Esophagus muscularis mucosa (tissue), 4 donors: ENCODE results near the gene CACNB3. TPM values are rescaled to one million over a fixed set of nuclear protein-coding genes. Genes with fewer than 3 reads are reported as not detected.

Experiments
- DNase-seq: peaks from one replicate; pipeline ENCODE4 v3.0.0-alpha.2; 2017; ENCODE audit errors: extremely low spot score
- H3K27ac ChIP-seq, 4 donors: fragments of 200-600 bp; sonication (generic); replicated peaks in 1 of 4; 1 replicate in 3 of 4; 2 replicates in 1 of 4; pipeline ENCODE4 v1.5.1; 2016 to 2019; ENCODE audit warnings: mild to moderate bottlenecking in 1 of 4
- H3K27me3 ChIP-seq, 4 donors: fragments of 200-600 bp; sonication (generic); one replicate each; pipeline versions ENCODE4 v1.5.1 to v1.6.0; 2016 to 2019
- H3K36me3 ChIP-seq, 4 donors: fragments of 200-600 bp; sonication (generic); one replicate each; pipeline ENCODE4 v1.5.1; 2016 to 2019
- H3K4me1 ChIP-seq, 4 donors: fragments of 200-600 bp; sonication (generic); one replicate each; pipeline ENCODE4 v1.5.1; 2016 to 2019
- H3K4me3 ChIP-seq, 4 donors: fragments of 200-600 bp; sonication (generic); 1 replicate in 2 of 4; 2 replicates in 2 of 4; pipeline ENCODE4 v1.5.1; 2016 to 2019; ENCODE audit warnings: mild to moderate bottlenecking in 4 of 4, moderate library complexity in 1 of 4
- H3K9me3 ChIP-seq, 4 donors: fragments of 200-600 bp; sonication (generic); 1 replicate in 3 of 4; 2 replicates in 1 of 4; pipeline ENCODE4 v1.5.1; 2016 to 2019
- EP300 ChIP-seq: sonication (generic); formaldehyde crosslinking; IDR thresholded peaks from one replicate; pipeline ENCODE4 v1.6.1; 2017; ENCODE audit warnings: antibody characterized with exemption
- POLR2A ChIP-seq: fragments of 450-650 bp; IDR thresholded peaks from one replicate; pipeline ENCODE4 v1.6.1; 2017; ENCODE audit warnings: antibody characterized with exemption, moderate library complexity, mild to moderate bottlenecking, low read depth
- POLR2AphosphoS5 ChIP-seq, 2 donors: sonication (generic); formaldehyde crosslinking; IDR thresholded peaks; one replicate each; pipeline ENCODE4 v1.6.1; 2017; ENCODE audit warnings: antibody characterized with exemption in 2 of 2
- WGBS: methylation state at CpG from one replicate; pipeline ENCODE4 v1.1.5; 2018; 5-methylcytosine and 5-hydroxymethylcytosine counted together
- intact Hi-C: fragments of 100-400 bp; cut with DNase I; formaldehyde crosslinking; loops from one replicate; pipeline ENCODE4 v1.15.1; 2023
- total RNA-seq, 4 donors: library from RNA; depleted of rRNA; stranded (reverse); fragments of >200 nt; gene quantifications; one replicate each; pipeline versions ENCODE4 v1.1.0 to v1.2.1, GENCODE V29; 2016
- TF ChIP-seq, protein P1 (sequence below), 3 experiments: fragments of 200-600 bp in 2 of 3; fragments of 450-650 bp in 1 of 3; sonication (generic) in 2 of 3; IDR thresholded peaks; one replicate each; pipeline ENCODE4 v1.5.1; 2017 to 2019; ENCODE audit warnings: antibody characterized with exemption in 3 of 3, mild to moderate bottlenecking in 2 of 3, moderate library complexity in 1 of 3

The CACNB3 gene
- total RNA-seq, 4 donors from 2014 or later: 11.6 to 41.0 (median 28.4) TPM

DNA sequence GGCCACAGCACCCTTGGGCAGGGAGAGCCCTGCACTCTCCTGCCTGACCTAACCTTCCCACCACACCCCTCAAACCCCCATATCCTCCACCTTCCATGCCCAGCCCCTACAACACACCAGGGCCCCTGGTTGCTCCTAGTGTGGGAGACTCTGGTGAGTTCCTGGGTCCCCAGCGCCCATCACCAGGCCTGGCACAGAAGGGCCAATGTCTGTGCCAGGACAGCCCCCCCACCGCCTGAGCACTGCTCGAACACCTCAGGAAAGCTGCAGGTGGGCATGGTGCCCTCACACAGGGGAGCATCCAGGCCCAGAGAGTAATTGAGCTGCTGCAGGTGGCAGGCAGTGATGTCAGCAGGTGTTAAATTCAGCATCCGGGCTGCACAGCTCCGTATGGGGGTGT lies 44.6 kb upstream of the CACNB3 start:
- intact Hi-C loops: no loop called here
- TF ChIP-seq POLR2A (no peak), POLR2AphosphoS5 (IDR thresholded peaks at IDR 0.05) (no peak), EP300 (no peak)
- TF ChIP-seq, protein P1, sequence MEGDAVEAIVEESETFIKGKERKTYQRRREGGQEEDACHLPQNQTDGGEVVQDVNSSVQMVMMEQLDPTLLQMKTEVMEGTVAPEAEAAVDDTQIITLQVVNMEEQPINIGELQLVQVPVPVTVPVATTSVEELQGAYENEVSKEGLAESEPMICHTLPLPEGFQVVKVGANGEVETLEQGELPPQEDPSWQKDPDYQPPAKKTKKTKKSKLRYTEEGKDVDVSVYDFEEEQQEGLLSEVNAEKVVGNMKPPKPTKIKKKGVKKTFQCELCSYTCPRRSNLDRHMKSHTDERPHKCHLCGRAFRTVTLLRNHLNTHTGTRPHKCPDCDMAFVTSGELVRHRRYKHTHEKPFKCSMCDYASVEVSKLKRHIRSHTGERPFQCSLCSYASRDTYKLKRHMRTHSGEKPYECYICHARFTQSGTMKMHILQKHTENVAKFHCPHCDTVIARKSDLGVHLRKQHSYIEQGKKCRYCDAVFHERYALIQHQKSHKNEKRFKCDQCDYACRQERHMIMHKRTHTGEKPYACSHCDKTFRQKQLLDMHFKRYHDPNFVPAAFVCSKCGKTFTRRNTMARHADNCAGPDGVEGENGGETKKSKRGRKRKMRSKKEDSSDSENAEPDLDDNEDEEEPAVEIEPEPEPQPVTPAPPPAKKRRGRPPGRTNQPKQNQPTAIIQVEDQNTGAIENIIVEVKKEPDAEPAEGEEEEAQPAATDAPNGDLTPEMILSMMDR (IDR thresholded peaks at IDR 0.05): no peak
- no peaks in the 10 kb centered on the region for H3K27me3 ChIP-seq
- H3K4me1 ChIP-seq: peaks cover 0 to 21% (median 0%) of the 10 kb centered on the region in 4 donors
- H3K4me3 ChIP-seq: no peak overlapping the region
- no peaks in the 10 kb centered on the region for H3K9me3 ChIP-seq
- no peak for DNase-seq
- peaks cover 32 to 94% (median 90%) of the 10 kb centered on the region in 4 donors for H3K36me3 ChIP-seq
- no peak overlapping the region for H3K27ac ChIP-seq
- WGBS: 89% methylated on average over 5 of the region's 5 CpGs

DNA sequence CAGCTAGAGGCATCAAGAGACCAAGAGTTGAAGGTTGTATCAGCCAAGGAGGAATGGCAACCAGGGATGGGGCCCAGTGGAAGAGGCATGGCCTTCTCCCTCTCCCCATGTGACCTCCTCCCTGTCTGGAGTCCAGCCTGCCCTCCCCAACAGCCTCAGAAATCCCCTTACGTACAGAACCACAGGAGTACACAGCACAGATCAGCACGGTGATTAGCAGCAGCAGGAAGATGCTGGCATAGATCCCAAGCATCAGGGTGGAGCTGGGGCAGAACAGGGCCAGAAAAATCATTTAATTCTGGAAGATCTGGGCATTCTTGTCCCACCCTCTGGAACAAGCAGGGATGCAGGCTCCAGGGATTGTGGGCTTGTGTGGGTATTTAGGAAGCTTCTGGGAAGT lies 43.8 kb upstream of the CACNB3 start:
- Histone ChIP-seq H3K27me3 (no peaks in the 10 kb centered on the region), H3K36me3 (peaks cover 32 to 86% (median 84%) of the 10 kb centered on the region in 4 donors), H3K4me3 (no peak overlapping the region), H3K4me1 (peaks cover 0 to 30% (median 1%) of the 10 kb centered on the region in 4 donors), H3K9me3 (no peaks in the 10 kb centered on the region), H3K27ac (no peak overlapping the region)
- TF ChIP-seq POLR2A: no peak
- TF ChIP-seq POLR2AphosphoS5 (IDR thresholded peaks at IDR 0.05): no peak
- TF ChIP-seq, protein P1 (IDR thresholded peaks at IDR 0.05): no peak
- TF ChIP-seq EP300: no peak
- DNase-seq: no peak
- intact Hi-C loops: no loop called here
- WGBS: 38% methylated on average over 2 of the region's 2 CpGs

DNA sequence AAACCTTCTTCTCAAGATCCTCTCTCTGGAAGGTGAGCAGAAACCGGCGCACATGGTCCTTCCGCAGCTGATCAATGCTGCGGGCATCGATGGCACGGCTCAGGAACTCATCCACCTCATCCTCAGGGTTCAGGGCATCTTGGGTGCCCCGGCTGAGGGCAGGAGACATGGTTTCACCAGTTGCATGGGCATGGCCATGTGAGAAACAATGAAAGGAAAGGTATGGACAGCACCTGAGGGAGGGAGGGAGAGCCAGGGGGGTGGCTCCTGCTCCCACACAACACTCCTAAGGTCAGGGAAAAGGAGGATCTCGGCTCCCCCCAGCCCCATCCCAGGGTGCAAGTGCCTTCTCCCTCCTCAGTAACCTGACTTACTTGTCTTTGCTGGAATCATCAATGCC lies 43.0 kb upstream of the CACNB3 start:
- Histone ChIP-seq H3K4me3 (no peak overlapping the region), H3K36me3 (peaks cover 32 to 81% (median 79%) of the 10 kb centered on the region in 4 donors), H3K27me3 (no peaks in the 10 kb centered on the region), H3K27ac (no peak overlapping the region), H3K4me1 (peaks cover 7 to 36% (median 9%) of the 10 kb centered on the region in 4 donors), H3K9me3 (no peaks in the 10 kb centered on the region)
- 95% methylated on average over 8 of the region's 8 CpGs for WGBS
- TF ChIP-seq, protein P1 (IDR thresholded peaks at IDR 0.05): no peak
- TF ChIP-seq POLR2A: no peak
- TF ChIP-seq POLR2AphosphoS5 (IDR thresholded peaks at IDR 0.05): no peak
- TF ChIP-seq EP300: no peak
- DNase-seq: no peak
- intact Hi-C loops: no loop called here

DNA sequence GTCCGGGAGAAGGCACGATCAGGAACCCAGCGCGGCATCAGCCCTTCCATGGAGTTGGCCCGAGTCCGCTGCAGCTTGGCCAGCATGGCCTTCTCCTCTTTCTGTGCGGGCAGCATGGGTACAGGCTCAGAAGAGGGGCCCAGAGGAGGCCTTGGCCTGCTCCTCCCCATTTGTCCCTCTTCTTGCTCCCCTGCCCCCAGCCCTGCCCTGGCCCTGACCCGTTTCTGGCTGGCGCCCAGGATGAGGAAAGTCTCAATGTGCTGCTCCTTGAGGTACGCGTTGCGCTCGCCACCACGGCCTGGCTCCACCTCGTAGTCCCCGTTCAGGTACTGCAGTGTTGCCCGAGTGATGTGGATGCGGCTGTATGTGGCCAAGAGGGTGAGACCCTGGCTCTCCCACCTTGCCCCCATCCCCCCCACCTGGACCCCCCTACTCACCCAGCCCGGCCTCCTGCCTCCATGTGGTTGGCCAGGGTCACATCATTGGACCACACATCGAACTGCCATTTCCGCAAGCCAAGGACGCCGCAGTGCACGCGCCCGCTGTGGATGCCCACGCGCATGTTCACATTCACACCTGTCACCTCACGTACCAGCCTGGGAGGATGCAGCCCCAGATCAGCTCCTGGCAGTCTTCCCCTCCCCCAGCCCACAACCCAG lies 42.2 kb upstream of the CACNB3 start:
- Histone ChIP-seq H3K27ac (no peak overlapping the region), H3K4me3 (no peak overlapping the region), H3K4me1 (peaks cover 15 to 44% (median 18%) of the 10 kb centered on the region in 4 donors), H3K36me3 (peaks cover 26 to 72% (median 71%) of the 10 kb centered on the region in 4 donors), H3K9me3 (no peaks in the 10 kb centered on the region), H3K27me3 (no peaks in the 10 kb centered on the region)
- intact Hi-C loops: no loop called here
- TF ChIP-seq POLR2A: no peak
- 89% methylated on average over 16 of the region's 29 CpGs for whole genome bisulfite sequencing
- no peak for DNase-seq

- 91% methylated on average over 4 of the region's 6 CpGs for WGBS
- TF ChIP-seq, protein P1 (IDR thresholded peaks at IDR 0.05): no peak
- TF ChIP-seq POLR2AphosphoS5 (IDR thresholded peaks at IDR 0.05) (no peak), POLR2A (no peak), EP300 (no peak)
- Histone ChIP-seq H3K4me1 (peaks cover 24 to 52% (median 26%) of the 10 kb centered on the region in 4 donors), H3K4me3 (no peak overlapping the region), H3K36me3 (peaks cover 19 to 68% (median 65%) of the 10 kb centered on the region in 4 donors), H3K9me3 (no peaks in the 10 kb centered on the region), H3K27me3 (no peaks in the 10 kb centered on the region), H3K27ac (no peak overlapping the region)
- DNase-seq: no peak
- intact Hi-C loops: no loop called here
Measured at GRCh38 chr12:48776956-48777355, 41.3 kb upstream of the CACNB3 start.
